ENCODE measurements around the gene MIOX. TPM values are rescaled to one million over a fixed set of nuclear protein-coding genes. Genes with fewer than 3 reads are reported as not detected.
A peak's percentile ranks its signal among the peaks of the same experiment; 100 is the strongest.

The MIOX gene
- total and polyA plus RNA-seq, 2 experiments from 2014 or later = not detected

DNA sequence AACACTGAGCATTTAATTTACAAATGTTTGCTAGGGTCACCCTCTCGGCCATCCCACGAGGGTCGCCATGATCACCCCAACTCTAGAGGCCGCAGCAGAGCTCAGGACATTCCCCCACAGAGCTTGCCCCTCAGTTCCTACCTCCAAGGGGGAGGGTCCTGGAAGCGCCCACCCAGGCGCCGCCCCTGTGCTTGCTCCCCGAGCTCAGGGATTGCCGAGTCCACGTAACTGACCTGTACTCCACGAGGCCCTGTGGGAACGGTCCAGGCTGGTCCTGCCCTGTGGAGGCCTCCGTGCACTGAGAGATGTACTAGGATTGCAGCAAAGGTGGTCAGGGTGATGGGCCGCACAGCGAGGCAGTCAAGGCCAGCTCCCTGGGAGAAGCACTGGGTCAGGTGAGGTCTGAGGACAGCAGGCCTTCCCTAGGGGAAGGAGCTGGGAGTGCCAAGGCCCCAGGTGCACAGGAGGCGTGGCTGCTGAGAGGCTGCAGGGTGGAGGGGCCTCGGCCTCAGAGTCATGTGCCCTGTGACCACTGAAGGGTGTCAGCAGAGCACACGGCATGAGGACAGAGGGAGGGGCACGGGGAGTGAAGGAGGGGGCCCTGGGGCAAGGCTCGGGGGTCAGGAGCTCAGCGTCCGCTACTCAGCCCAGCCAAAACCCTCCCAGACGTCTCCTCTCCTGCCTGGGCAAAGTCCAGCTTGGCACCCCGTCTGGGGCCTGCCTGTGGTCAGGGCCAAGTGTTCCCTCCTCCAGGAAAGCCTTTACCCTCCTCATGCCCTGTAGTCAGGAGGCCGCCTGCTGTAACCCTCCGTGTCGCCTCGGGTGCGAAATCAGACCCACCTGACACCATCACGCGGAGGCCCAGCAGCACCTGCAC, 2.4 kb upstream of the MIOX start (continued):
- TF ChIP-seq, protein P1, sequence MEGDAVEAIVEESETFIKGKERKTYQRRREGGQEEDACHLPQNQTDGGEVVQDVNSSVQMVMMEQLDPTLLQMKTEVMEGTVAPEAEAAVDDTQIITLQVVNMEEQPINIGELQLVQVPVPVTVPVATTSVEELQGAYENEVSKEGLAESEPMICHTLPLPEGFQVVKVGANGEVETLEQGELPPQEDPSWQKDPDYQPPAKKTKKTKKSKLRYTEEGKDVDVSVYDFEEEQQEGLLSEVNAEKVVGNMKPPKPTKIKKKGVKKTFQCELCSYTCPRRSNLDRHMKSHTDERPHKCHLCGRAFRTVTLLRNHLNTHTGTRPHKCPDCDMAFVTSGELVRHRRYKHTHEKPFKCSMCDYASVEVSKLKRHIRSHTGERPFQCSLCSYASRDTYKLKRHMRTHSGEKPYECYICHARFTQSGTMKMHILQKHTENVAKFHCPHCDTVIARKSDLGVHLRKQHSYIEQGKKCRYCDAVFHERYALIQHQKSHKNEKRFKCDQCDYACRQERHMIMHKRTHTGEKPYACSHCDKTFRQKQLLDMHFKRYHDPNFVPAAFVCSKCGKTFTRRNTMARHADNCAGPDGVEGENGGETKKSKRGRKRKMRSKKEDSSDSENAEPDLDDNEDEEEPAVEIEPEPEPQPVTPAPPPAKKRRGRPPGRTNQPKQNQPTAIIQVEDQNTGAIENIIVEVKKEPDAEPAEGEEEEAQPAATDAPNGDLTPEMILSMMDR (conservative IDR thresholded peaks at IDR 0.05; ENCODE audit: low read depth in 2 of 2) = no peak

DNA sequence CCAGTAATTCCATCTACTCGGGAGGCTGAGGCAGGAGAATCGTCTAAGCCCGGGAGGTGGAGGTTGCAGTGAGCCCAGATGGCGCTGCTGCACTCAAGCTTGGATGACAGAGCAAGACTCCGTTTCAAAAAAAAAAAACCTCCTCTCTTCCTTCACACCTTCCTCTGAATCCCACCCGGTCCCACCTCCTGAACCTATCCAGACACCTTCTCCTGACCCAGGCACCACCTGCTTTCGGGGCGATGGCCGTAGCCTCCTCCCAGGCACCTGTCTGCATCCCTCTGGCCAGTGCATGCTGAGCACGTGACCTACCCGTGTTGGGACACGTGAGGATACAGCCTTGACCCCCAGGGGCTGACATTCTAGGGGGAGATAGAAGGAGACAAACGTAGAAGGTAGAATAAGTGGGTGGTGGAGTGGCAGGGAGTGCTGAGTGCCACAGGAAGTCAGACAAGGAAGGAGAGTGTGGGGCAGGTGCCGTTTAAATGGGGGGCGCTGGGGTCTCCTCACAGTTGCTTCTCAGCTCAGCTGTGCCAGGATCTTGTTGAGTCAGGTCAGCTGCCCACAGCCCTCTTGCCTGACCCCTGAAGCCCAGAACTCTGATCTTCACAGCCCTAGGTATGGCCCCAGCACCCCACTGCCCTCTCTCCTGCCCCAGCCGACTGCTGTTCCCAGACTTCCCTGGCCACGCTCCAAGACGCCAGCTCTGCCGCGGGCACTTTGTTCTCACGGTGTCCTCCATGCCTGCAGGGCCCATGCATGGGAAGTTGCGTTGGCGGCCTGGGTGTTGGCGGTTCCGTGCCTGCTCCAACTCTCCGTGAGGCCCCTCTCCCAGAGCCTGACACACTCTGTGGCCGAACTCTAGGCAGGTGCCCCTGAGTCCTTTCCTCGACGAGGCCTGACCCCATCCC, 1.2 kb upstream of the MIOX start:
- no peak overlapping the region for H3K4me2 ChIP-seq
- peak overlapping the region; percentile 37 for H3K27ac Mint-ChIP-seq
- no peak overlapping the region for H3K27ac ChIP-seq (ENCODE audit: low read depth)
- H3K79me2 ChIP-seq (replicated peaks; ENCODE audit: insufficient read depth) = no peaks in the 10 kb centered on the region
- H3K4me1 ChIP-seq (ENCODE audit: insufficient read depth) = no peaks in the 10 kb centered on the region
- no peaks in the 10 kb centered on the region for H3F3A ChIP-seq (replicated peaks; ENCODE audit: low read depth)
- H3K36me3 ChIP-seq (ENCODE audit: insufficient read depth) = no peaks in the 10 kb centered on the region
- H4K20me1 ChIP-seq (replicated peaks; ENCODE audit: insufficient read depth) = no peaks in the 10 kb centered on the region
- no peak overlapping the region for H3K4me3 ChIP-seq
- TF ChIP-seq, protein P1 (conservative IDR thresholded peaks at IDR 0.05; ENCODE audit: low read depth in 2 of 2) = no peak; a peak in 1 of 4 replicates
- peak; percentile 52 for TF ChIP-seq POLR2AphosphoS5 (IDR thresholded peaks at IDR 0.05; ENCODE audit: low read depth)
- H2AFZ ChIP-seq = no peak overlapping the region
- DNase-seq (ENCODE audit: low spot score) (no peak), ATAC-seq (no peak)
- H3K27me3 ChIP-seq (ENCODE audit: insufficient read depth) = peaks cover 6% of the 10 kb centered on the region
- no peaks in the 10 kb centered on the region for H3K9me3 Mint-ChIP-seq
- H3K27me3 Mint-ChIP-seq (ENCODE audit: insufficient read depth, low read depth, poor library complexity) = peaks cover 10% of the 10 kb centered on the region
- H3K4me3 Mint-ChIP-seq = no peak overlapping the region
- H3K9me2 ChIP-seq (ENCODE audit: insufficient read depth) = no peaks in the 10 kb centered on the region
- H3K36me3 Mint-ChIP-seq (ENCODE audit: low read depth) = 0 out of 3 replicates have a peak, but pooled peaks cover 3% of the 10 kb centered on the region
- peaks cover 3% of the 10 kb centered on the region; the same call in 1 of the 3 replicates for H3K4me1 Mint-ChIP-seq

DNA sequence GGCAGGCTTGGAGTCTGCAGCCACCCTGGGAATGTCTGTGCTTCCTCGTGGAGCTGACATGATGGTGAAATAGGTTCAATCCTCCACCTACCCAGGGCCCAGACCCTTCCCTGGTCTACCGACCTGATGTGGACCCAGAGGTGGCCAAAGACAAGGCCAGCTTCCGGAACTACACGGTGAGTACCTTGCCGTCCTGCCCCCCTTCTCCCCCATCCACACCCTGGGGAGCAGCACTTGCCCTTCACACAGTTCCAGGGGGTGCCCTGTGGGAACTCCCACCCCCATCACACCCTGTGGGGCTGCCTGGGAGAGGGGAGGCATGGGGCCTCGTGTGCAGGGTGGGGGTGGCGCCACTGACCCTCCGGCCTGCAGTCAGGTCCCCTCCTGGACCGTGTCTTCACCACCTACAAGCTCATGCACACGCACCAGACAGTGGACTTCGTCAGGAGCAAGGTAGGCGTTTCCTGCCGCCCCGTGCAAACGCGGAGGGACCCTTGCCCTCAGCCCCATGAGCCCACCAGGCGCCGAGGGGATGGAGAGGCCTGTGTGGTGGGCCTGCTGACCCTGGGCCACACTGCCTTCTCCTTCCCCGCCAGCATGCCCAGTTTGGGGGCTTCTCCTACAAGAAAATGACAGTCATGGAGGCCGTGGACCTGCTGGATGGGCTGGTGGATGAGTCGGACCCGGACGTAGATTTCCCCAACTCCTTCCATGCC, 789 bp downstream of the MIOX start:
- Histone ChIP-seq H3K9me2 (ENCODE audit: insufficient read depth) (no peaks in the 10 kb centered on the region), H3K4me1 (ENCODE audit: insufficient read depth) (no peaks in the 10 kb centered on the region), H3F3A (replicated peaks; ENCODE audit: low read depth) (no peaks in the 10 kb centered on the region), H3K27ac (ENCODE audit: low read depth) (no peak overlapping the region), H2AFZ (no peak overlapping the region), H3K4me2 (no peak overlapping the region), H3K36me3 (ENCODE audit: insufficient read depth) (no peaks in the 10 kb centered on the region), H3K79me2 (replicated peaks; ENCODE audit: insufficient read depth) (no peaks in the 10 kb centered on the region), H3K4me3 (no peak overlapping the region), H3K27me3 (ENCODE audit: insufficient read depth) (no peaks in the 10 kb centered on the region), H4K20me1 (replicated peaks; ENCODE audit: insufficient read depth) (no peaks in the 10 kb centered on the region)
- no peak for DNase-seq (ENCODE audit: low spot score)
- Mint-ChIP-seq H3K4me3 (no peak overlapping the region), H3K4me1 (peaks cover 3% of the 10 kb centered on the region; the same call in 1 of the 3 replicates), H3K27ac (no peak overlapping the region), H3K36me3 (ENCODE audit: low read depth) (0 out of 3 replicates have a peak, but pooled peaks cover 3% of the 10 kb centered on the region), H3K27me3 (ENCODE audit: insufficient read depth, low read depth, poor library complexity) (peaks cover 9% of the 10 kb centered on the region), H3K9me3 (no peaks in the 10 kb centered on the region)
- no peak for ATAC-seq
- TF ChIP-seq EZH2 (IDR thresholded peaks at IDR 0.05; ENCODE audit: low read depth, unreplicated experiment) = no peak
- TF ChIP-seq, protein P2, sequence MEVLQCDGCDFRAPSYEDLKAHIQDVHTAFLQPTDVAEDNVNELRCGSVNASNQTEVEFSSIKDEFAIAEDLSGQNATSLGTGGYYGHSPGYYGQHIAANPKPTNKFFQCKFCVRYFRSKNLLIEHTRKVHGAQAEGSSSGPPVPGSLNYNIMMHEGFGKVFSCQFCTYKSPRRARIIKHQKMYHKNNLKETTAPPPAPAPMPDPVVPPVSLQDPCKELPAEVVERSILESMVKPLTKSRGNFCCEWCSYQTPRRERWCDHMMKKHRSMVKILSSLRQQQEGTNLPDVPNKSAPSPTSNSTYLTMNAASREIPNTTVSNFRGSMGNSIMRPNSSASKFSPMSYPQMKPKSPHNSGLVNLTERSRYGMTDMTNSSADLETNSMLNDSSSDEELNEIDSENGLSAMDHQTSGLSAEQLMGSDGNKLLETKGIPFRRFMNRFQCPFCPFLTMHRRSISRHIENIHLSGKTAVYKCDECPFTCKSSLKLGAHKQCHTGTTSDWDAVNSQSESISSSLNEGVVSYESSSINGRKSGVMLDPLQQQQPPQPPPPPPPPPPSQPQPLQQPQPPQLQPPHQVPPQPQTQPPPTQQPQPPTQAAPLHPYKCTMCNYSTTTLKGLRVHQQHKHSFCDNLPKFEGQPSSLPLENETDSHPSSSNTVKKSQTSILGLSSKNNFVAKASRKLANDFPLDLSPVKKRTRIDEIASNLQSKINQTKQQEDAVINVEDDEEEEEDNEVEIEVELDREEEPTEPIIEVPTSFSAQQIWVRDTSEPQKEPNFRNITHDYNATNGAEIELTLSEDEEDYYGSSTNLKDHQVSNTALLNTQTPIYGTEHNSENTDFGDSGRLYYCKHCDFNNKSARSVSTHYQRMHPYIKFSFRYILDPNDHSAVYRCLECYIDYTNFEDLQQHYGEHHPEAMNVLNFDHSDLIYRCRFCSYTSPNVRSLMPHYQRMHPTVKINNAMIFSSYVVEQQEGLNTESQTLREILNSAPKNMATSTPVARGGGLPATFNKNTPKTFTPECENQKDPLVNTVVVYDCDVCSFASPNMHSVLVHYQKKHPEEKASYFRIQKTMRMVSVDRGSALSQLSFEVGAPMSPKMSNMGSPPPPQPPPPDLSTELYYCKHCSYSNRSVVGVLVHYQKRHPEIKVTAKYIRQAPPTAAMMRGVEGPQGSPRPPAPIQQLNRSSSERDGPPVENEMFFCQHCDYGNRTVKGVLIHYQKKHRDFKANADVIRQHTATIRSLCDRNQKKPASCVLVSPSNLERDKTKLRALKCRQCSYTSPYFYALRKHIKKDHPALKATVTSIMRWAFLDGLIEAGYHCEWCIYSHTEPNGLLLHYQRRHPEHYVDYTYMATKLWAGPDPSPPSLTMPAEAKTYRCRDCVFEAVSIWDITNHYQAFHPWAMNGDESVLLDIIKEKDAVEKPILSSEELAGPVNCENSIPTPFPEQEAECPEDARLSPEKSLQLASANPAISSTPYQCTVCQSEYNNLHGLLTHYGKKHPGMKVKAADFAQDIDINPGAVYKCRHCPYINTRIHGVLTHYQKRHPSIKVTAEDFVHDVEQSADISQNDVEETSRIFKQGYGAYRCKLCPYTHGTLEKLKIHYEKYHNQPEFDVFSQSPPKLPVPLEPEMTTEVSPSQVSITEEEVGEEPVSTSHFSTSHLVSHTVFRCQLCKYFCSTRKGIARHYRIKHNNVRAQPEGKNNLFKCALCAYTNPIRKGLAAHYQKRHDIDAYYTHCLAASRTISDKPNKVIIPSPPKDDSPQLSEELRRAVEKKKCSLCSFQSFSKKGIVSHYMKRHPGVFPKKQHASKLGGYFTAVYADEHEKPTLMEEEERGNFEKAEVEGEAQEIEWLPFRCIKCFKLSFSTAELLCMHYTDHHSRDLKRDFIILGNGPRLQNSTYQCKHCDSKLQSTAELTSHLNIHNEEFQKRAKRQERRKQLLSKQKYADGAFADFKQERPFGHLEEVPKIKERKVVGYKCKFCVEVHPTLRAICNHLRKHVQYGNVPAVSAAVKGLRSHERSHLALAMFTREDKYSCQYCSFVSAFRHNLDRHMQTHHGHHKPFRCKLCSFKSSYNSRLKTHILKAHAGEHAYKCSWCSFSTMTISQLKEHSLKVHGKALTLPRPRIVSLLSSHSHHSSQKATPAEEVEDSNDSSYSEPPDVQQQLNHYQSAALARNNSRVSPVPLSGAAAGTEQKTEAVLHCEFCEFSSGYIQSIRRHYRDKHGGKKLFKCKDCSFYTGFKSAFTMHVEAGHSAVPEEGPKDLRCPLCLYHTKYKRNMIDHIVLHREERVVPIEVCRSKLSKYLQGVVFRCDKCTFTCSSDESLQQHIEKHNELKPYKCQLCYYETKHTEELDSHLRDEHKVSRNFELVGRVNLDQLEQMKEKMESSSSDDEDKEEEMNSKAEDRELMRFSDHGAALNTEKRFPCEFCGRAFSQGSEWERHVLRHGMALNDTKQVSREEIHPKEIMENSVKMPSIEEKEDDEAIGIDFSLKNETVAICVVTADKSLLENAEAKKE (CRISPR knock-in tag; IDR thresholded peaks at IDR 0.05) = no peak
